Activated CD8-positive, alpha-beta memory T cell treated with anti-CD3 and anti-CD28 coated beads, Interleukin-2, amount 50 U/mL, for 48 hours (primary cell): ENCODE results near the gene DHRSX.
"Not testable (repeated sequence)": the region's sequence is repeated elsewhere in the genome, so short reads cannot be mapped to it uniquely, and the experiment has no call there.

Source experiments
- DNase-seq: peaks from one replicate; pipeline ENCODE4 v3.0.0-alpha.2; 2020

DHRSX gene

GRCh38 chrX:2345562-2345961 lies 155.2 kb downstream of the DHRSX start:
- DNase-seq: no peak

GRCh38 chrX:2343413-2343812 lies 157.4 kb downstream of the DHRSX start:
- no peak for DNase-seq

GRCh38 chrX:2342874-2343273 lies 157.9 kb downstream of the DHRSX start:
- DNase-seq: no peak

- DNase-seq: no peak
These were observed 158.5 kb downstream of the DHRSX start for GRCh38 chrX:2342281-2342688.

GRCh38 chrX:2340991-2341390 lies 159.8 kb downstream of the DHRSX start:
- DNase-seq: no peak

GRCh38 chrX:2336181-2336580 lies 164.6 kb downstream of the DHRSX start:
- DNase-seq: no peak

- no peak for DNase-seq
These were observed 166.5 kb downstream of the DHRSX start for GRCh38 chrX:2334237-2334636.

GRCh38 chrX:2332252-2332651 lies 168.5 kb downstream of the DHRSX start:
- DNase-seq: no peak

- no peak for DNase-seq
These were observed 169.9 kb downstream of the DHRSX start for GRCh38 chrX:2330910-2331309.

GRCh38 chrX:2330487-2330886 lies 170.3 kb downstream of the DHRSX start:
- no peak for DNase-seq

GRCh38 chrX:2327423-2327822 lies 173.4 kb downstream of the DHRSX start:
- no peak for DNase-seq

GRCh38 chrX:2325076-2325784 lies 175.5 kb downstream of the DHRSX start:
- no peak for DNase-seq

- no peak for DNase-seq
These were observed 176.6 kb downstream of the DHRSX start for GRCh38 chrX:2324151-2324550.

- DNase-seq: no peak
These were observed 179.4 kb downstream of the DHRSX start for GRCh38 chrX:2321411-2321810.

- no peak for DNase-seq
These were observed 180.0 kb downstream of the DHRSX start for GRCh38 chrX:2320580-2321327.

GRCh38 chrX:2320089-2320488 lies 180.7 kb downstream of the DHRSX start:
- DNase-seq: no peak

GRCh38 chrX:2318371-2318770 lies 182.4 kb downstream of the DHRSX start:
- no peak for DNase-seq

- no peak for DNase-seq
These were observed 183.2 kb downstream of the DHRSX start for GRCh38 chrX:2317527-2318055.

GRCh38 chrX:2316534-2316933 lies 184.2 kb downstream of the DHRSX start:
- DNase-seq: no peak

GRCh38 chrX:2315434-2315833 lies 185.3 kb downstream of the DHRSX start:
- no peak for DNase-seq

- no peak for DNase-seq
These were observed 185.9 kb downstream of the DHRSX start for GRCh38 chrX:2314831-2315365.

- DNase-seq: no peak
These were observed 186.7 kb downstream of the DHRSX start for GRCh38 chrX:2313864-2314640.

GRCh38 chrX:2312061-2312591 lies 188.7 kb downstream of the DHRSX start:
- DNase-seq: not testable (repeated sequence)
